Epithelial cell of prostate (primary cell): Measurements from ENCODE around the gene NOS1.

ENCODE experiments used
- DNase-seq: peaks from one replicate; pipeline ENCODE4 v3.0.0-alpha.2; 2011; ENCODE audit warnings: low read depth, low spot score
- H3K27ac ChIP-seq: fragments of 450-650 bp; 2 replicates; pipeline ENCODE4 v1.5.1; 2017; ENCODE audit warnings: mild to moderate bottlenecking

NOS1 gene

GRCh38 chr12:117334051-117334450 lies 27.4 kb downstream of the NOS1 start:
- no peak overlapping the region for H3K27ac ChIP-seq
- DNase-seq, result no peak

GRCh38 chr12:117333331-117333881 lies 28.0 kb downstream of the NOS1 start:
- no peak overlapping the region for H3K27ac ChIP-seq
- no peak for DNase-seq

GRCh38 chr12:117331691-117332090 lies 29.7 kb downstream of the NOS1 start:
- DNase-seq, result no peak
- no peak overlapping the region for H3K27ac ChIP-seq

GRCh38 chr12:117330441-117331113 lies 30.8 kb downstream of the NOS1 start:
- DNase-seq, result no peak
- no peak overlapping the region for H3K27ac ChIP-seq

GRCh38 chr12:117329756-117330155 lies 31.7 kb downstream of the NOS1 start:
- DNase-seq, result no peak
- no peak overlapping the region for H3K27ac ChIP-seq

- peak; percentile 16 for DNase-seq
- no peak overlapping the region for H3K27ac ChIP-seq
Measured at GRCh38 chr12:117328556-117329100, 32.8 kb downstream of the NOS1 start.

GRCh38 chr12:117322428-117322827 lies 39.0 kb downstream of the NOS1 start:
- DNase-seq, result no peak
- H3K27ac ChIP-seq, result no peak overlapping the region

GRCh38 chr12:117321572-117321971 lies 39.9 kb downstream of the NOS1 start:
- no peak for DNase-seq
- no peak overlapping the region for H3K27ac ChIP-seq

GRCh38 chr12:117318591-117318990 lies 42.8 kb downstream of the NOS1 start:
- no peak for DNase-seq
- H3K27ac ChIP-seq, result no peak overlapping the region

GRCh38 chr12:117316336-117316735 lies 45.1 kb downstream of the NOS1 start:
- H3K27ac ChIP-seq, result no peak overlapping the region
- DNase-seq, result no peak

- no peak for DNase-seq
Measured at GRCh38 chr12:117313926-117314325, 47.5 kb downstream of the NOS1 start.

GRCh38 chr12:117312770-117313169 lies 48.7 kb downstream of the NOS1 start:
- DNase-seq, result no peak

More at GRCh38 chr12:117313926-117314325, 47.5 kb downstream of the NOS1 start:
- no peak overlapping the region for H3K27ac ChIP-seq

GRCh38 chr12:117309276-117309925 lies 52.0 kb downstream of the NOS1 start:
- no peak for DNase-seq
- no peak overlapping the region for H3K27ac ChIP-seq

More at GRCh38 chr12:117312770-117313169, 48.7 kb downstream of the NOS1 start:
- H3K27ac ChIP-seq, result no peak overlapping the region

- DNase-seq, result no peak
- H3K27ac ChIP-seq, result no peak overlapping the region
Measured at GRCh38 chr12:117300174-117300573, 61.3 kb downstream of the NOS1 start.

- DNase-seq, result no peak
Measured at GRCh38 chr12:117298648-117299225, 62.7 kb downstream of the NOS1 start.

GRCh38 chr12:117298191-117298590 lies 63.2 kb downstream of the NOS1 start:
- no peak for DNase-seq
- H3K27ac ChIP-seq, result no peak overlapping the region

More at GRCh38 chr12:117298648-117299225, 62.7 kb downstream of the NOS1 start:
- H3K27ac ChIP-seq, result no peak overlapping the region

GRCh38 chr12:117294189-117294603 lies 67.2 kb downstream of the NOS1 start:
- no peak for DNase-seq
- H3K27ac ChIP-seq, result no peak overlapping the region

- DNase-seq, result no peak
- no peak overlapping the region for H3K27ac ChIP-seq
Measured at GRCh38 chr12:117293510-117293909, 67.9 kb downstream of the NOS1 start.

- no peak for DNase-seq
- H3K27ac ChIP-seq, result no peak overlapping the region
Measured at GRCh38 chr12:117292688-117293087, 68.7 kb downstream of the NOS1 start.

GRCh38 chr12:117284140-117284539 lies 77.3 kb downstream of the NOS1 start:
- no peak for DNase-seq
- no peak overlapping the region for H3K27ac ChIP-seq

- DNase-seq, result no peak
- no peak overlapping the region for H3K27ac ChIP-seq
Measured at GRCh38 chr12:117282490-117282889, 78.9 kb downstream of the NOS1 start.
